SU-DHL-6 (cell line): ENCODE data around the gene ABL2.

Experiments
- EZH2phosphoT487 ChIP-seq: fragments of 200-600 bp; sonication (generic), shearing (Covaris generic); conservative IDR thresholded peaks from 2 replicates; pipeline ENCODE4 v1.6.1; 2018; ENCODE audit warnings: mild to moderate bottlenecking, antibody characterized with exemption, low read length, moderate library complexity, mixed read lengths
- TF ChIP-seq, protein P1 (sequence below): fragments of 200-600 bp; sonication (generic); IDR thresholded peaks from one replicate; pipeline ENCODE4 v1.5.1; 2017; ENCODE audit warnings: antibody characterized with exemption, mild to moderate bottlenecking, low read length, moderate library complexity; ENCODE audit not compliant: insufficient read depth, poor library complexity, severe bottlenecking

DNA sequence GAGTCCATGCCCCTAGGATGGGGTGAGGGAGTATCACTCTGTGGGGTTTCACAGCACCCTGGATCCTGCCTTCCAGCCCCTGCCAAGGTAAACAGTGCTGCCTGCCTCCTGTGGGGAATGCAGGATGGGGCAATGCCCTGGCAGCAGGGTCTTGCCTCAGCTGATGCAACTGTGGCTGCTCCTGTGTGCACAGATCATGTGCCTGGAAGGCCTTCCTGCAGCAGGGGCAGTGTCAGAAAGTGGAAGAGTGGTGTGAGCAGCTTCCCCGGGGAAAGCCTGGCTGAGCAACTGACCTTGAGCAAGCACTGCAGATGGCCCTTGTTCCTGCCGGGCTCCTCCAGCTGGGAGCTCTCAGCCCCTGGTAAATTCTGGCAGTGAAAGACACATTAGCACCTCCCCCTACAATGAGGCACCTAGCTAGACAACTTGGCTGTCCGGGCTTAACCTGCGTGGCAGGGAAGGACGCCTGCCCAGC is 137.7 kb downstream of the ABL2 start:
- TF ChIP-seq, protein P1, sequence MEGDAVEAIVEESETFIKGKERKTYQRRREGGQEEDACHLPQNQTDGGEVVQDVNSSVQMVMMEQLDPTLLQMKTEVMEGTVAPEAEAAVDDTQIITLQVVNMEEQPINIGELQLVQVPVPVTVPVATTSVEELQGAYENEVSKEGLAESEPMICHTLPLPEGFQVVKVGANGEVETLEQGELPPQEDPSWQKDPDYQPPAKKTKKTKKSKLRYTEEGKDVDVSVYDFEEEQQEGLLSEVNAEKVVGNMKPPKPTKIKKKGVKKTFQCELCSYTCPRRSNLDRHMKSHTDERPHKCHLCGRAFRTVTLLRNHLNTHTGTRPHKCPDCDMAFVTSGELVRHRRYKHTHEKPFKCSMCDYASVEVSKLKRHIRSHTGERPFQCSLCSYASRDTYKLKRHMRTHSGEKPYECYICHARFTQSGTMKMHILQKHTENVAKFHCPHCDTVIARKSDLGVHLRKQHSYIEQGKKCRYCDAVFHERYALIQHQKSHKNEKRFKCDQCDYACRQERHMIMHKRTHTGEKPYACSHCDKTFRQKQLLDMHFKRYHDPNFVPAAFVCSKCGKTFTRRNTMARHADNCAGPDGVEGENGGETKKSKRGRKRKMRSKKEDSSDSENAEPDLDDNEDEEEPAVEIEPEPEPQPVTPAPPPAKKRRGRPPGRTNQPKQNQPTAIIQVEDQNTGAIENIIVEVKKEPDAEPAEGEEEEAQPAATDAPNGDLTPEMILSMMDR = no peak
- TF ChIP-seq EZH2phosphoT487 = no peak
